DLD1 (cell line): Measurements from ENCODE around the gene GIMAP2.
"Not testable (repeated sequence)": the region's sequence is repeated elsewhere in the genome, so short reads cannot be mapped to it uniquely, and the experiment has no call there.

Source experiments
- in situ Hi-C: cut with HindIII; loops from 2 replicates; pipeline ENCODE4 v1.10.0; 2017; ENCODE audit warnings: low sequenced_read_pairs

The GIMAP2 gene

DNA sequence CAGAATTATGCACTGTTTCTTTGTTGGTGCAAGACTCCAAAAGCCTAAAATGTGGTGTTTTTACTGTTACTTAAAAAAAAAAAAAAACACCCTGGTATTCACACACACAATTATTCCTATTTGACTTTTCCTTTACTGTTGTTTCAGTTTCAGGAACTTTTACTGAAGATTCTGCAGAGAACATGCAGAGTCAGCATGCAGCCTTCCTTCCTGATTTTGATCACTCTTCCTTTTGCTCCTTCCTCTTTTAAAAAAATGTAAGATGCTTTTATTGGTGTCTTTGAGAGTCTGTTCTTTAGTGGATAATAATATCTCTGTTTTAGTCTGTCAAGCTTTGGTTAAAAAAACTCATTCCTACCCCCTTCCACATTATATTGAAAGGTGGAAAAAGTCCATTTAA, 9.2 kb upstream of the GIMAP2 start:
- in situ Hi-C loops = not testable (repeated sequence)

DNA sequence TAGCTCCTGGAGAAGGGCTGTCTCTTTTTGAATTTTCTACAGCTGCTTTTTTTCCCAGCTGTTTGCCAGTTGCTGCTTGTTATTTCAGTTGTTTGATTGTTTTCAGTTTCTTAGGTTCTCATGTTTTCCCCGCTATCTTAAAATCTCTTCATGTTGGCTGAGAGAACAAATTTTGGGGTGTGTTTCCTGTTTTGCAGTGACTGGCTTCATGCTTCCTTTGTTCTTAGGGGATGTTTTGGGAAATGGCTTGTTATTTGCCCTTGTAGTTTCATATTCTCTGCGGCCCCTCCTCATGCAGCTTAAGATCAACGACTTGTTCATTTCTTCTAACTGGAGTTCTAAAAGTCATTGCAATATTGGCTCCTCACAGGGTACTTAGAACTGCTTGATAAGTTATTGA, 8.7 kb upstream of the GIMAP2 start:
- in situ Hi-C loops = not testable (repeated sequence)

GRCh38 chr7:150678601-150679000, 6.9 kb upstream of the GIMAP2 start:
- in situ Hi-C loops = not testable (repeated sequence)

DNA sequence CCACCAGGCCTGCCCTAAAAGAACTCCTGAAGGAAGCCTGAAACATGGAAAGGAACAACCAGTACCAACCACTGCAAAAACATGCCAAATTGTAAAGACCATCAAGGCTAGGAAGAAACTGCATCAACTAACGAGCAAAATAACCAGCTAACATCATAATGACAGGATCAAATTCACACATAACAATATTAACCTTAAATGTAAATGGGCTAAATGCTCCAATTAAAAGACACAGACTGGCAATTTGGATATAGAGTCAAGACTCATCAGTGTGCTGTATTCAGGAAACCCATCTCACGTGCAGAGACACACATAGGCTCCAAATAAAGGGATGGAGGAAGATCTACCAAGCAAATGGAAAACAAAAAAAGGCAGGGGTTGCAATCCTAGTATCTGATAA, 5.1 kb upstream of the GIMAP2 start:
- in situ Hi-C loops = not testable (repeated sequence)

DNA sequence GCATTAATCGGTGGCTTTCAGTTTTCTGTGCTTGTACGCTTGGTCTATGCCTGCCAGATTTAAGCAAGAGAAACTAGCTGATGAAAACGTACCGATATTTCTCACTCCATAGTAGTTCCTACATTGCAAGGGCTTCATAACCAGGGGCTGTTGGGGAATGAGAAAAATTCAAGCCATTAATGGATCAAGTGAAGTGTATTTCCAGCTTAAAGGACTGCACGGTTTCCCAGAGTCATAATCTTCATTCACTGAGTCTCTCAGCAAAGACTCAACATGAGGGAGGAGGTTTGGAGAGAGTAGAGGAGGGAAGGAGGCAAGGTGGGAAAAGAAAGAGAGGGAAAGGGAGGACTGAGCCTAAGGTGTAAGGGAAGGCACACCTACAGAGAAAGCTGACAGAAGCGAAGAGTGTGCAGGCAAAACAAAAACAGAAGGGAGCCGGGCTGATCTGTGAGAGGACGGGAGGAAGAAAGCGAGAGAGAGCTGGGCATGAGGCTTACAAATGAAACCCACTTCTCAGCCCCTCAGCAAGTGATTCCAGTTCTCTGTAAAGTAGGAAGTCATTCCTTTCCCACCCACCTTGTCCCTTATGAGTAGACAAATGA, 625 bp downstream of the GIMAP2 start:
- in situ Hi-C loops = no loop called here

GRCh38 chr7:150688630-150689029, 3.1 kb downstream of the GIMAP2 start:
- in situ Hi-C loops = no loop called here

DNA sequence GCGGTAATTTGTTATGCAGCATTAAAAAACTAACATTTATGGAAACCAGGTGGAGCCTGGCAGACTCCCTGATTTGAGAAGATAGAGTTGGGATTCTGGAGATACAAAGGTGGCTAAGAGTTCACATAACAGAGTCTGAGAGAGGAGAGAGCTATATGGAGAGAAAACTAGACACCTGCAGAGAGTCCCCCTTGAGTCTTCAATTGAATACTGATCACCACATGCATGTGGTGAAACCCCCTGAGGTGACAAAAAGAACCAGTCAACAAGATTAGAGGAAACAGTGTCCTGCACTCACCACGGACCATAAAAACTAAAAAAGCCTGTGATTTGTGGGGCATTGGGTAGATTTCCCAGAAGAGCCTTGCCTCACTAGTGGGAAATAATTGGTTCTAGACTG, 10.1 kb downstream of the GIMAP2 start:
- in situ Hi-C loops = no loop called here

DNA sequence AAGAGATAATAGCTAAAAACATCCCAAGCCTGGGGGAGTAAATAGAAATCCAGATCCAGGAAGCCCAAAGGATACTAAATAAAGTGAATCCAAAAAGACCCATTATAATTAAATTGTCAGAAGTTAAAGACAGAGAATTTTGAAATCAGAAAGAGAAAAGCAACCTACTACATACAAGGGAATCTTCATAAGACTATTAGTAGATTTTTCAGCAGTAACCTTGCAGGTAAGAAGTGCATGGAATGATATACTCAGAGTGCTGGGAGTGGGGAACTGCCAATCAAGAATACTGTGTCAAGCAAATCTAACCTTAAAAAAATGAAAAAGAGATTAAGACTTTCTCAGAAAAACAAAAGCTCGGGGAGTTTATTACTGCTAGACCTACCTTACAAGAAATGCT, 17.7 kb downstream of the GIMAP2 start:
- in situ Hi-C loops = no loop called here

GRCh38 chr7:150715293-150715692, 29.8 kb downstream of the GIMAP2 start:
- in situ Hi-C loops = no loop called here

- in situ Hi-C loops = no loop called here
Measured at GRCh38 chr7:150715738-150716137, 30.2 kb downstream of the GIMAP2 start.

DNA sequence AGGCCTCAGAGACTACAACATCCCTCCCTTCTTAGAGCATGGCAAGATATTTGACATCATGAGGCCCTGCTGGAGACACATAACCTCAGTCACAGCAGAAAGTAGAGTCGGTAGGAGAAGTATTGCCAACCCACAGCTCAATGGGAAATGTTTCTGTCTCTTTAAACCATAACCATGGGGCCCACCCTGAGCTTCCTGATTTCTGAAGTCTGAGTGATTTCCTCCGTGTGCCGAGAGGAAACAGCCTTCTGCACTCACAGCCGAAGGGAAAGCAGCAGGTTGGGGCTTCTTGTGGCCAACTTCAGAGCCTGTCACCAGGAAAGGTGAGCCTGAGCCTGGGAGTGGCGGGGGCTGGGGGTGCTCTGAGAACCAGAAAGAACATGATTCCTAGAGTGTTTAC, 30.9 kb downstream of the GIMAP2 start, which contains the start of gene GIMAP1:
Gene GIMAP1, plus strand, starts transcription at position 246 of the 400 bp plus-strand sequence. CDS start 2,435 bp downstream, outside the sequence.
- in situ Hi-C loops = no loop called here

GRCh38 chr7:150716939-150717338, 31.4 kb downstream of the GIMAP2 start:
- in situ Hi-C loops = no loop called here

DNA sequence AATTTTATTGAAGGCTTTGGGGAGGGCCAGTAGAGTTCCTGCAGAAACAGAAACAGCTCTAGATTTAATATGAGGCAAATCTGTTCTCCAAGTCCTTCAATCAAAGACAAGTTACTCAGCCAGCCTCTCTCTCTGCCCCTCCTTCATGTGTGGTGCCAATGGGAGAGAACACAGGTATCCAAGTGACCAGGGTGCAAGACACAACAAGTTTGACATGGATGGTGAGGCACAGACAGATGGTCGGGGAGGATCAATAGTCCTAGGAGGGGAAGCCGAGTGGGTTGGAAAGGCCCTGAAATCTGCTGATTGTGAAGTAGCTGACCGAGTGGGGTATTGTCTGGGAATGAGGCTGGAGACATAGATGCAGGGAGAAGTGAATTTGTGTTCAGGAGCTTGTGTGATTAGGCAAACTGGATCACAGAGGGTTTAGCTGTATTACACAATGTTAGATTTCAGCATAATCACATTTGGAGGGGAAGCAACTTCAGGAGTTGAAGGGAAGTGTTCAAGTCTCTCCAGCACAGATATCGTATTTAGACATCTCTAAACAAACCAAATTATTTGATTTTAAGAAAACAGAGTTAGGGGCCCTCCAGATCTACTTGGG, 32.4 kb downstream of the GIMAP2 start:
- in situ Hi-C loops = no loop called here

GRCh38 chr7:150719436-150719835, 33.9 kb downstream of the GIMAP2 start:
- in situ Hi-C loops = no loop called here

DNA sequence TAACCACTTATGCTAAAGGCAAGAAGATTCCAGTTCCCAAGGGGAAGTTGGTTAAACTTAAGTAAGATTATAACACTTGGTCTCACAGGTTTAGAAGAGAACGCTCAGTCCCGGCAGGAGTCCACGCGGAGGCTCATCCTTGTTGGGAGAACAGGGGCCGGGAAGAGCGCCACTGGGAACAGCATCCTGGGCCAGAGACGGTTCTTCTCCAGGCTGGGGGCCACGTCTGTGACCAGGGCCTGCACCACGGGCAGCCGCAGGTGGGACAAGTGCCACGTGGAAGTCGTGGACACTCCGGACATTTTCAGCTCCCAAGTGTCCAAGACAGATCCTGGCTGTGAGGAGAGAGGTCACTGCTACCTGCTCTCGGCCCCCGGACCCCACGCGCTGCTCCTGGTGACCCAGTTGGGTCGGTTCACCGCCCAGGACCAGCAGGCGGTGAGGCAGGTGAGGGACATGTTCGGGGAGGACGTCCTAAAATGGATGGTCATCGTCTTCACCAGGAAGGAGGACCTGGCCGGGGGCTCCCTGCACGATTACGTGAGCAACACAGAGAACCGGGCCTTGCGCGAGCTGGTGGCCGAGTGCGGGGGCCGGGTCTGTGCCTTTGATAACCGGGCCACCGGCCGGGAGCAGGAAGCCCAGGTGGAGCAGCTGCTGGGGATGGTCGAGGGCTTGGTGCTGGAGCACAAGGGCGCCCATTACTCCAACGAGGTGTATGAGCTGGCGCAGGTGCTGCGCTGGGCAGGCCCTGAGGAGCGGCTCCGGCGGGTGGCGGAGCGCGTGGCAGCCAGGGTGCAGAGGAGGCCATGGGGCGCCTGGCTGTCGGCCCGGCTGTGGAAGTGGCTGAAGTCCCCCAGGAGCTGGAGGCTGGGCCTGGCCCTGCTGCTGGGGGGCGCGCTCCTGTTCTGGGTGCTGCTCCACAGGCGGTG, 34.7 kb downstream of the GIMAP2 start:
- in situ Hi-C loops = no loop called here

DNA sequence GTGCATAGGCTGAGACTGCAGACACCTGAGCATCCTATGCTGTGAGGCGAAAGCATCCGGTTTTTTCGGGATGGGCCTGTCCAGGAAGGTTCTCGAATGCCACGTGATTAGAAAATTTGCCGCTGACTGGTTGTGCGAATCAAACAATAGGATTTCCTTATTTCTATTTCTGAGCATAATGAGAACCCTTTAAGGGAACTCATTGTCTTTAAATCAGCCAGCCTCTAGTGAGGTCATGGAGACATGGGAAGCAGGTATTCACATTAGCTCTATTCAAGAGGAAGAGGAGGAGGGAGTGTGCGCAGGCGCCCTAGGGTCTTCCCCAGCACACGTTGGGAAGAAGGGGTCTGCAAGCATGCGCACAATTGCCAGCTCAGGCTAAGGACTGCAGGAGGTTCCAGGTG, 36.5 kb downstream of the GIMAP2 start:
- in situ Hi-C loops = no loop called here

- in situ Hi-C loops = no loop called here
Measured at GRCh38 chr7:150722431-150722931, 37.0 kb downstream of the GIMAP2 start.

GRCh38 chr7:150723467-150723866, 38.0 kb downstream of the GIMAP2 start:
- in situ Hi-C loops = no loop called here

DNA sequence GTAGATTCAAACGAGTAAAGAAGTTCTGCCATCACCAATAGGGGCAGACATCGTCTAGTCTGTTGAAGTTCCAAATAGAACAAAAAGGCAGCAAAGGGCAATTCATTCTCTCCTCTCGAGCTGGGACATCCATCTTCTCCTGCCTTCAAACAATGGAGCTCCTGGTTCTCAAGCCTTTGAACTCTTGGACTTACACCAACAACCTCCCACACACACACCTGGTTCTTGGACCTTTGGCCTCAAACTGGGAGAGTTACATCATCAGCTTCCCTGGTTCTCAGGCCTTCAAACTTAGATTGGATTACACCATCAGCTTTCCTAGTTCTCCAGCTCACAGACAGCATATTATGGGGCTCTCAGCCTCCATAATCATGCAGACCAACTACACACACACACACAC, 41.9 kb downstream of the GIMAP2 start:
- in situ Hi-C loops = no loop called here

DNA sequence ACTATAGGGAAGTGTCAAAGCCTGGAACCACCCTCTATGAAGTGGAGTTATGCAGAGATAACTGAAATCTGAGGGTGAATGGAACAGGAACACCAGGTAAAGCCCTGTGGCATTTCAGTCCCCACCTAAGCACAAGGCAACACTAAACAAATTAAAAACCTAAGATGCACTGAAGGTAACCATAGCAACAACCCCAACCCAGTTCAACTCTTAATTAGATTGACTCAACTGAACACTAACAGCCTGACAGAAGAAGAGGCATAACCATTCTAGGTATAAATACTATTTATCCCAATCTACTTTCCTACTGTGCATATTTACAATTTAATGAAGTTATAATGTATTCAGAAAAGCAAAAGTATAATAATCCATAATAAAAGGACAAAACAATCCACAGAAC, 42.5 kb downstream of the GIMAP2 start:
- in situ Hi-C loops = no loop called here

DNA sequence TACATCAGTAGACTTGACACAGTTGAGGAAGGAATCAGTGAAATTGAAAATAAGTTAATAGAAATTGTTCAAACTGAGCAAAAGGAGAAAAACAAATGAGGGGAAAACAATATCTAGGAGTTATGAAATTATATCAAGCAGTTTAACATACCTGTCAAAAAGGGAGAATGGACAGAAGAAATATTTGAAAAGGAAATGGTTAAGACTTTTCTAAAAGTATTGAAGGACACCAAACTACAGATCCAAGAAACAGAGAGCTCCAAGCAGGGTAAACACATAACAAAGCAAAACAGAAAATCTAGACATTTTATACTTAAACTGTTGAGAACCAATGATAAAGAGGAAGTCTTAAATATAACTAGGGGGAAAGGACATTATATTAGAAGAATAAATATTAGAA, 43.1 kb downstream of the GIMAP2 start:
- in situ Hi-C loops = no loop called here

DNA sequence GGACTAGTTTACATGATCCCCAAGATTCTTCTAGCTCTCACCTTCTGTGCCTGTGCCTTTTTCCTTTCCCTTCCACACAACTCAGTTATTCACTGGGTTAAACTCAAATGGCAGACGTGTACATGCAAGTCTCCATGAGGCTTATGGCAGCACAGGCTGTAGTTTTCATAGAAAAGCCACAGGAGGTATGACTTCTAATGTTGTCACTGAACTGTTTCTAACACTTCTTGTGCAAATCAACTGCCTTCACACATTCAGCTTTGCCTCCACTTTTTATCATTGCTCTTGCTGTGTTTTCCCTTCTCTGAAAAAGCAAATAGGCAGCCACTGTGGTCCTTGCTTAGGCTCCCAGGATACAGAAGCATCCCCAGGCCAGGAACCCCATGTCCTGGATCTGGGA, 46.4 kb downstream of the GIMAP2 start:
- in situ Hi-C loops = no loop called here
